ENCODE data around the gene CDKAL1.
"Not testable (repeated sequence)": the region's sequence is repeated elsewhere in the genome, so short reads cannot be mapped to it uniquely, and the experiment has no call there.

Gene CDKAL1

GRCh38 chr6:20806669-20807068, 272.4 kb downstream of the CDKAL1 start:
- DNase-seq = no peak

DNA sequence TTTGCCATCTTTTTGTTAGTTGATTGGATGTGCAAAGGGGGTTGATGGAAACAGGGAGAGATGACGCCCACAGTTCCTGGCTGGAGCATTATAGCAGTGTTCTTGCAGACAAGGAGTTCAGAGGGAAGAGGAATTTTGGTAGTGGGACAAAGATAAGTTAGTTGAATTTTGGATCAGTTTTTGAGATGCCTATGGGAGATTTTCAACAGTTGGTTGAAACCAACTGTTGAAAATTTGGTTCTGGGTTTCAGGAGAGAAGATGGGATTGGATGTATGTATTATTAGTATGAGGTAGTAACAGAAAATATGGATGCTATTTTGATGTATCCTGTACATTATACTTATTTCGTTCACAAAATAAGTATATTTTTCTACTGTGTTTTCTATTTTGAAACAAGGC, 274.2 kb downstream of the CDKAL1 start:
- DNase-seq = no peak

DNA sequence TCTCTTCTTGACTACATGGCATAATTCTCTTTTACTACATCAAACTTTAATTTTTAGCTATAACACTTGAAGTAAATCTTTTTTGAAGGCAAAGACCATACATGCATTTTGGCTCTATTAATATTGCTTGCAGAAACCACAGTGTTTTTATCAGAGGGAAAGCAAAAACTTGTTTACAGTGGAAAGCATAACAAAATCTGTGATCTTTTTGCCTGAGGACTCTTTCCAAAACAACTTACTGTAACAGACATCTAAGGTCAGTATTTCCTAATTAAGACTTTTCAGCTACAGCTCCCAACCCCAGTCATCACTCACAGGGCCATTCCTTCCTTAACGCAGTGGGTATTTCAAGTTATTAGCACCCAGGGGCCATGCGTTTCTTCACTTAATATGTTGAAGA, 274.7 kb downstream of the CDKAL1 start:
- no peak for DNase-seq

DNA sequence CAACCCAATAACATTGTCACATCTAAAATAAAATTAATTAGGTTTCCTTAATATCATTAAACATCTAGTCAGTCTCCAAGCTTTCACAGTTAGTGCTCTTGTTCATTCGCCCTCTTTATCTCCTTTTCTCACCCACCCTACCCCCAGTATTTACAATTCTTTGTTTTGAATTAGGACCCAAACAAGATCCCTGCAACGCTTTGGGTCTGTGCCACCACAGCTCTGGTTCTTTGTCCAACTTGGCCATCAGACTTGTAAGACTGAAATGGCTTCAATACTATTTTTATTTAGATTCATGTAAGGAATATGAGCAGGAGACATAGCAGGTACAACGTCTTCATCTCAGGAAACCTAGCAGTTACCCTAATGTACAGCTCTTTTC, 276.5 kb downstream of the CDKAL1 start:
- DNase-seq = no peak

GRCh38 chr6:20811109-20811761, 277.0 kb downstream of the CDKAL1 start:
- DNase-seq = no peak

- DNase-seq = no peak
These were observed 278.5 kb downstream of the CDKAL1 start for GRCh38 chr6:20812776-20813175.

DNA sequence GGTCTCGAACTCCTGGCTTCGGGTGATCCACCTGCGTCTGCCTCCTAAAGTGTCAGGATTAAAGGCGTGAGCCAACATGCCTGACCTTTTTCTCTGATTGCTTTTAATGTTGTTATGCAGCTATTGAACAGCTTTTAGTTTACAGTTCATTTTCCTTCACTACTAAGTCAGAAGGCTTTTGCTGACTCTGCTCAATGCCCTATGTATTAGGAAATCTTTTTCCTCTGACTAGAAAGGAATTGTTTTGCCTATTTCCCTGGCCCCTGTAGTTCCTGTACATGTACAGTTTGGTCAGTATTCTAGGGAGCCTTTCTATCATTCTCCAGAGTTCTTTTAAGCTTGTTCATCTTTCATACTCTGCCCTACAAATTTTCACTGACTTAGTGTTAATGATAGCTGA, 280.2 kb downstream of the CDKAL1 start:
- DNase-seq = no peak

- no peak for DNase-seq
These were observed 281.9 kb downstream of the CDKAL1 start for GRCh38 chr6:20816126-20816525.

DNA sequence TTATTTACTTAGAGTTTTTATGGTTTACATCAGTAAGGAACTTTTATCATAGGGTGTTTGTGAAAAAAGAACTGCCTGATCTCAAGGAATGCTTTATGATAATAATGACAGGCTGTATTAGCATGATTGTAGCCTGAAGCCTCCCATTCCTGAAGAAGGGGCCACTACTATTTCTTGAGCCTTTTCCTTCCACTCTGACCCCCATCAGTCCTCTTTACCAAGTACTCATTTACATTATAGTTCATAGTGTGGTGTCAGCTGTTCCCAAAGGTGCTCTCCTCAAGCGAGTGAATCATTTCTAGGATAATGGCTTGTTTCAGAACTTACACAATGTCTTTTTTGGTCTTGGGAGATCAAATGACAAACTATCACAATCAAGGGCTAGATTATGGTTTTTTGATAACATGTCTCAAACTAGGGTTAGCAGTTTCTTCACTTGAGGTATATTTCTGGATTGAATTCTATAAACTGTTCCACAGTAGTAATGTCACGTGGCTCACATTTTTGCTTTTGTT, 283.6 kb downstream of the CDKAL1 start:
- DNase-seq = no peak

DNA sequence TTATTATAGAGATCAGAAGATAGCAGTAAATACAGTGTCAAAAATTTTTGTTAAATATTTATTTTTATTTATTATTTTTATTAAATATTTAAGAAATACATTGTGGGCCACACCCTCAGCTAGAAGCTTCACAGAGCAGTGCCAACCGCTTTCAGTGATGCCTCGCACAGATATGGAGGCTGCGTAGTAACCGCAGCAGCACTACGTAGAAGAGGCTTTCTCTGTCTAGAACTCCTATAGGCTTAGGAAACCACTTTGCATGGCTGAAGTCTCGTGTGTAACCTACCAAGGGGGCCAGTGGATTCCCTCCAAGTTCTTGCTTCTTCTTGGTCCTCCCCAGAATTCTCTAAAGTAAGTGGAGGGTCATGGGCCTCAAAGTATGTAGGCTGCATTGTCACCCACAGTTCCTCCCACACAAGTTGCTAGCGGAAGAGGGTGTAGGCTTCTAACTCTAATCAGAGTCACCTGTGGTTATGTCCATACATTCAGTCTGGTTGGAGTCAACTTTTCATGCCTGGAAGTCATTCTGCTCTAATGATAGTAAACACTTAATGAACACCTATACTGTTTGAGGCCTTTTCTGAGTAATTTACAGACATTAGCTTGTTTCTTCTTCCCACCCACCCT, 285.6 kb downstream of the CDKAL1 start:
- DNase-seq = no peak

- no peak for DNase-seq
These were observed 292.1 kb downstream of the CDKAL1 start for GRCh38 chr6:20826378-20826777.

- DNase-seq = no peak
These were observed 293.5 kb downstream of the CDKAL1 start for GRCh38 chr6:20827798-20828197.

DNA sequence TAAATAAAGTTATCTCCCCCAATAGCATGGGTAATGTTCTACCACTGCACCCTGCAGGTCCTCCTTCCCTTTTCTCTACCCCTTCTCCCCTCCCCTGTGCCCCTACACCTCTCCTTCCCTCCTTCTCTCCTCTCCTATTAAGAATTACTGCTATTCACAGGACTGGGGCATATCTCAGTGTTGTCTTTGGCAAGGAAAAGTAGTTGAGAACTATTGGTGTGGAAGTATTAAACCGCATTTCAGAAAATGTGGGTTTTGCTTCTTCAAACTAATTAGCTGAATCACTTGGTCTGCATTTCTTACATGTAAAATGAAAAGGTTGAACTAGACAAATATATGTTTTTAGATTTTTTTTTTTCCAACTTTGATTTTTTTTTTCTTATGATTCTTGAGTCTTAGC, 296.3 kb downstream of the CDKAL1 start:
- DNase-seq = no peak

DNA sequence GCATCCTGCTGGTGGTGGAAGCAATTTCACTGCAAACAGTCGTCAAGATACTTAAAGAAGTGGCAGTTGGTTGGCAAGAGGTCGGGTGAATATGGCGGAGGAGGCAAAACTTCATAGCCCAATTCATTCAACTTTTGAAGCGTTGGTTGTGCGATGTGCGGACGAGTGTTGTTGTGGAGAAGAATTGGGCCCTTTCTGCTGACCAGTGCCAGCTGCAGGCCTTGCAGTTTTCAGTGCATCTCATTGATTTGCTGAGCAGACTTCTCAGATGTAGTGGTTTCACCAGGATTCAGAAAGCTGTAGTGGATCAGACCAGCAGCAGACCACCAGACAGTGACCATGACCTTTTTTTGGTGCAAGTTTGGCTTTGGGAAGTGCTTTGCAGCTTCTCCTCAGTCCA, 297.0 kb downstream of the CDKAL1 start:
- not testable (repeated sequence) for DNase-seq

DNA sequence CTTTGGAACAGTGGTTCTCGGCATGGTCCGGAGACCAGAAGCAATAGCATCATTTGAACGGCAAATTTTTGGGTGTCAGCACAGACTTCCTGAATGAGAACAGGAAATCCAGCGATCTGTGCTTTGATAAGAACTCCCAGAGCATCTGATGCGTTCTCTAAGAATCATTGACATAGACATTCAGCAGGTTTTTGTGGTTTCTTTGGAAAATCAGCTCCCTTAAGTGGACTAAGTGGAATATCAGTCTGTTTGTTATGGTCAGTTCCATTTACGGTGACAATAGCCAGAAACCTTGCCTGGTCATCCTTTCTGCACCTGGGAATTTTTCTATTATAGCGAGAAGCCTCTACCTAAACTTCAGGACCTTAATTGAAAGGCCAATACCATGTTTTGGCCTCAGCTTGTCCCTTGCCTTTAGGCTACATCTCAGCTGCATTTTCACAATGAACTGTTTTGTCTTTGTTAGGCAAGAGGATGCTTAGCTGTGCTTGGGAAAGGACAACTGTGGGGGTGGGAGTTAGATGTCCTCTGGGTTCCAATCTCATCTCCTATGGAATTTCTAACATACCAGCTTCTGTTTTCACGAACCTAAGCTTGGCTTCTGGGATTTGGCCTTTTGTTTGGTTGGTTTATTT, 299.7 kb downstream of the CDKAL1 start:
- DNase-seq = no peak

DNA sequence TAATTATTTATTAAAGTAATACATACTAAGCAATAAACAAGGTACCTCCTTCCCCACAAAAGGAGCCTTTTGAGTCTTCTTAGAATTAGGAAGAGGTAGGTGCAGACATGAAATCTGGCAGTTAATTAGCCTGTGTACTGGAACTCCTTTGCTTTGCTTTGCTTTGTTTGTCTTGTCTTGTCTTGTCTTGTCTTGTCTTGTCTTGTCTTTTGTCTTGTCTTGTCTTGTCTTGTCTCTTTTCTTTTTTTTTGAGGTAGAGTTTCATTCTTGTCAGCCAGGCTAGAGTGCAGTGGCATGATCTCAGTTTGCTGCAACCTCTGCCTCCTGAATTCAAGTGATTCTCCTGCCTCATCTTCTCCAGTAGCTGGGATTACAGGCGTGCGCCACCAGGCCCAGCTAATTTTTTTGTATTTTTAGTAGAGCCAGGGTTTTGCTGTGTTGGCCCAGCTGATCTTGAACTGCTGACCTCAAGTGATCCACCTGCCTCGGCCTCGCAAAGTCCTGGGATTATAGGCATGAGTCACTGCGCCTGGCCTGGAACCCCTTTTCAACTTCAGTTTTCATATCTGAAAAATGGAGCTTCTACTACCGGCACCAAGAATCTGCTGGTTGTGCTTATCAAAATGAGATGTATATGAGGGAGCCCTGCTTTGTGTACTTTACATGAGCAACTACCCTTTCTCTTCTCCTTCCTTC, 301.2 kb downstream of the CDKAL1 start:
- no peak for DNase-seq

DNA sequence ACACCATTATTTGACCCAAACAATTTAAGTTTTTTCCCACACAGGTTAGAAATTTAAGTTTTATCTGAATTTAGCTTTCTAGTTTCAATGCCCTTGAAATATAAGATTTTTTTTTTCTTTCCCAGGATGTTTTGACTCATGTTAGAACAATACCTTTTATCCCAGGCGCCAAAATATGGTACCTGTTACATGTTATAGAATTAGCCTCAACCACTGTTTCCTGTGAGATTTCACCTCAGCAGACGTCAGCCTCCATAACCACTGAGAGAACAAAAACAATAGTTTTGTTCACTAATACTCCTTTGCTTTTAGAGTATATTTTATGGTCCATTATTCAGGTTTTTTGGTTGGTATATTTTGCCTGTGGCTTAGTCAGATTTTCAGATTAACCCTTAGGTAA, 302.9 kb downstream of the CDKAL1 start:
- DNase-seq = no peak

DNA sequence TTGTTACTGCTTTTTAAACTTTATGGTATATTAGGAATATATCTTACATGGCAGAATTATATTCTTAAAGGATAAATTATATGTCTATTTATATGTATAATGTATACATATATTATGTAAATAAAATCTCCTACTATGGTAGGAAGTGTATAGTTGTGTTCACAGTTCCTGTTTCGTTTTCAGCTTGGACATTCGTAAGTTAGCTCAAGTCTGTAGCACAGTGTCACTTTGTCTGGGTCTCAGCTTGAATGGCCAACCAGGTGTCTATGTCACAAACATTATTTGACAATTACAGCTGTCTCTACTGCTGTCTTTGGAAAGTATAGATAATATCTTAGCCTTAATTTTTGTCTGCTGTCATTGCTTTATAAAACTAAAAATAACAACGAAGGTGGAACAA, 303.9 kb downstream of the CDKAL1 start:
- no peak for DNase-seq

GRCh38 chr6:20839630-20840029, 305.4 kb downstream of the CDKAL1 start:
- no peak for DNase-seq

DNA sequence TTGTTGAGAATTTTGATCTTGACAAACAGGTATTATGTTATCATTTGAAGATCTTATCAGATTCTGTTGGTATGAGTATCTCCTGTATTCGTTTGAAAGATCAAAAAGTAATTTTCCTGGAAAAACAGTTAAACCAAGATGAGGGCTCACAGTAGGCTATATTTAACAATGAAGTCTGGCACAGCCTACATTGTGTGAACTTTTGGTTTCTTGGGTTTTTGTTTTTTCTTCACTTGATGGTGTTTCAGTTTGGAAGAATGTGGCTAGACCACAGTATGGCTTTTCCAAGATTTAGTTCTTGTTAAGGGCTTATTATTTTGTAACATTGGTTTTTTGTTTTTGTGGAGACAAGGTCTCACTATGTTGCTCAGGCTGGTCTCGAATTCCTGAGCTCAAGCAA, 306.4 kb downstream of the CDKAL1 start:
- DNase-seq = no peak

- no peak for DNase-seq
These were observed 307.5 kb downstream of the CDKAL1 start for GRCh38 chr6:20841806-20842205.

GRCh38 chr6:20845592-20845991, 311.3 kb downstream of the CDKAL1 start:
- DNase-seq = no peak

GRCh38 chr6:20846602-20847028, 312.4 kb downstream of the CDKAL1 start:
- no peak for DNase-seq

- no peak for DNase-seq
These were observed 313.6 kb downstream of the CDKAL1 start for GRCh38 chr6:20847904-20848303.

Data from activated CD4-positive, alpha-beta T cell treated with anti-CD3 and anti-CD28 coated beads, Interleukin-2, amount 50 U/mL, for 1 hour (primary cell).